GM23338 (cell line): ENCODE measurements around the gene CAMK2N2.

Experiments used
- EZH2 ChIP-seq: fragments of 200-600 bp; sonication (generic); IDR thresholded peaks from one replicate; pipeline ENCODE4 v1.8.0; 2017; ENCODE audit warnings: antibody characterized with exemption, mild to moderate bottlenecking, low read depth; ENCODE audit not compliant: unreplicated experiment
- POLR2AphosphoS5 ChIP-seq: IDR thresholded peaks from 2 replicates; pipeline ENCODE4 v1.6.1; 2016; ENCODE audit warnings: antibody characterized with exemption, low read depth
- TF ChIP-seq, protein P1 (sequence below), 2 experiments: fragments of 200-600 bp in 1 of 2; sonication (generic) in 1 of 2; conservative IDR thresholded peaks; 2 replicates each; pipeline versions ENCODE4 v1.5.1 to v1.6.1; 2016 to 2017; ENCODE audit warnings: antibody characterized with exemption in 2 of 2, low read depth in 2 of 2, mild to moderate bottlenecking in 2 of 2, moderate library complexity in 1 of 2
- TF ChIP-seq, protein P2 (sequence below): IDR thresholded peaks from one replicate; pipeline ENCODE4 v1.6.1; 2018; ENCODE audit warnings: antibody characterized with exemption; ENCODE audit not compliant: unreplicated experiment

DNA sequence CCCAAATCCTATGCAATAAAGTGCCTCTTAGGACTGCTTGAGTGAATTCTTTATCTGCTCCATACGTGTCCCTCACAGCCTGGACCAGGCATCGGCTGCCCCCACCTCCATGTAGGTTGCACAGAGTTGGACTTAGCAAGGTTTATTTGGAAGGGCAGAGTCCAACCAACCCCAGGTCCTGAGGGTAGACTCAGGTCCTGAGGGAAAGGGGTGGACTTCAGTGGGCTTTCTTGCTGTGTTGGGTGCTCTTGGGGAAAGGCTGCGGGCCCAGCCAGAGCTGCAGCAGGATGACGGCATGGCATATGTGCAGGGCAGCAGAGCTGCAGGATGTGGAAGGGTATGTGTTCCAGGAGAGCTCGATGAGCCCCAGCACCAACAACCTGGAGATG, 19.1 kb downstream of the CAMK2N2 start:
- TF ChIP-seq, protein P1, sequence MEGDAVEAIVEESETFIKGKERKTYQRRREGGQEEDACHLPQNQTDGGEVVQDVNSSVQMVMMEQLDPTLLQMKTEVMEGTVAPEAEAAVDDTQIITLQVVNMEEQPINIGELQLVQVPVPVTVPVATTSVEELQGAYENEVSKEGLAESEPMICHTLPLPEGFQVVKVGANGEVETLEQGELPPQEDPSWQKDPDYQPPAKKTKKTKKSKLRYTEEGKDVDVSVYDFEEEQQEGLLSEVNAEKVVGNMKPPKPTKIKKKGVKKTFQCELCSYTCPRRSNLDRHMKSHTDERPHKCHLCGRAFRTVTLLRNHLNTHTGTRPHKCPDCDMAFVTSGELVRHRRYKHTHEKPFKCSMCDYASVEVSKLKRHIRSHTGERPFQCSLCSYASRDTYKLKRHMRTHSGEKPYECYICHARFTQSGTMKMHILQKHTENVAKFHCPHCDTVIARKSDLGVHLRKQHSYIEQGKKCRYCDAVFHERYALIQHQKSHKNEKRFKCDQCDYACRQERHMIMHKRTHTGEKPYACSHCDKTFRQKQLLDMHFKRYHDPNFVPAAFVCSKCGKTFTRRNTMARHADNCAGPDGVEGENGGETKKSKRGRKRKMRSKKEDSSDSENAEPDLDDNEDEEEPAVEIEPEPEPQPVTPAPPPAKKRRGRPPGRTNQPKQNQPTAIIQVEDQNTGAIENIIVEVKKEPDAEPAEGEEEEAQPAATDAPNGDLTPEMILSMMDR (conservative IDR thresholded peaks at IDR 0.05; ENCODE audit: low read depth in 2 of 2) = no peak
- TF ChIP-seq, protein P2, sequence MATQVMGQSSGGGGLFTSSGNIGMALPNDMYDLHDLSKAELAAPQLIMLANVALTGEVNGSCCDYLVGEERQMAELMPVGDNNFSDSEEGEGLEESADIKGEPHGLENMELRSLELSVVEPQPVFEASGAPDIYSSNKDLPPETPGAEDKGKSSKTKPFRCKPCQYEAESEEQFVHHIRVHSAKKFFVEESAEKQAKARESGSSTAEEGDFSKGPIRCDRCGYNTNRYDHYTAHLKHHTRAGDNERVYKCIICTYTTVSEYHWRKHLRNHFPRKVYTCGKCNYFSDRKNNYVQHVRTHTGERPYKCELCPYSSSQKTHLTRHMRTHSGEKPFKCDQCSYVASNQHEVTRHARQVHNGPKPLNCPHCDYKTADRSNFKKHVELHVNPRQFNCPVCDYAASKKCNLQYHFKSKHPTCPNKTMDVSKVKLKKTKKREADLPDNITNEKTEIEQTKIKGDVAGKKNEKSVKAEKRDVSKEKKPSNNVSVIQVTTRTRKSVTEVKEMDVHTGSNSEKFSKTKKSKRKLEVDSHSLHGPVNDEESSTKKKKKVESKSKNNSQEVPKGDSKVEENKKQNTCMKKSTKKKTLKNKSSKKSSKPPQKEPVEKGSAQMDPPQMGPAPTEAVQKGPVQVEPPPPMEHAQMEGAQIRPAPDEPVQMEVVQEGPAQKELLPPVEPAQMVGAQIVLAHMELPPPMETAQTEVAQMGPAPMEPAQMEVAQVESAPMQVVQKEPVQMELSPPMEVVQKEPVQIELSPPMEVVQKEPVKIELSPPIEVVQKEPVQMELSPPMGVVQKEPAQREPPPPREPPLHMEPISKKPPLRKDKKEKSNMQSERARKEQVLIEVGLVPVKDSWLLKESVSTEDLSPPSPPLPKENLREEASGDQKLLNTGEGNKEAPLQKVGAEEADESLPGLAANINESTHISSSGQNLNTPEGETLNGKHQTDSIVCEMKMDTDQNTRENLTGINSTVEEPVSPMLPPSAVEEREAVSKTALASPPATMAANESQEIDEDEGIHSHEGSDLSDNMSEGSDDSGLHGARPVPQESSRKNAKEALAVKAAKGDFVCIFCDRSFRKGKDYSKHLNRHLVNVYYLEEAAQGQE = no peak
- TF ChIP-seq POLR2AphosphoS5 = no peak
- TF ChIP-seq EZH2 = no peak
